A673 (cell line): ENCODE data around the gene BTG1. TPM values are rescaled to one million over a fixed set of nuclear protein-coding genes. Genes with fewer than 3 reads are reported as not detected.

Source experiments
- BruUV-seq: library from RNA; stranded (reverse); fragments of 400-500 nt; replicated peaks from 2 replicates; lab custom pipeline; 2021; lab: Mats Ljungman, UMichigan
- CTCF ChIA-PET: fragments of 300-600 bp; sonication (Branson Sonifier 250); formaldehyde crosslinking; loops from one replicate; lab custom pipeline; 2022; ENCODE audit warnings: antibody characterized with exemption; lab: Charles Lee
- POLR2A ChIA-PET: fragments of 300-600 bp; sonication (Branson Sonifier 250); formaldehyde crosslinking; loops from one replicate; lab custom pipeline; 2022; ENCODE audit warnings: antibody characterized with exemption; ENCODE audit not compliant: low non-redundant PET; lab: Charles Lee
- DNase-seq: peaks from one replicate; pipeline ENCODE4 v3.0.0-alpha.2; 2015; ENCODE audit warnings: low spot score
- H3K27ac ChIP-seq: fragments of 200-600 bp; sonication (generic); 2 replicates; pipeline ENCODE4 v1.5.1; 2016; ENCODE audit warnings: mixed run types, low read depth, mild to moderate bottlenecking, mixed read lengths, antibody characterized with exemption, low read length; ENCODE audit not compliant: poor library complexity, severe bottlenecking
- H3K27me3 ChIP-seq: fragments of 200-600 bp; sonication (generic); replicated peaks from 2 replicates; pipeline ENCODE4 v1.6.1; 2017; ENCODE audit warnings: mixed run types, low read depth, mild to moderate bottlenecking, mixed read lengths, antibody characterized with exemption, low read length; ENCODE audit not compliant: insufficient read depth, poor library complexity
- H3K36me3 ChIP-seq: fragments of 200-600 bp; sonication (generic); 2 replicates; pipeline ENCODE4 v1.6.1; 2016; ENCODE audit warnings: mixed run types, mild to moderate bottlenecking, mixed read lengths, antibody characterized with exemption, low read length; ENCODE audit not compliant: insufficient read depth, poor library complexity, severe bottlenecking
- H3K4me1 ChIP-seq: fragments of 200-600 bp; sonication (generic); 2 replicates; pipeline ENCODE4 v1.6.1; 2017; ENCODE audit warnings: mixed run types, mild to moderate bottlenecking, mixed read lengths, antibody characterized with exemption, low read length; ENCODE audit not compliant: insufficient read depth, poor library complexity, severe bottlenecking
- H3K4me3 ChIP-seq: fragments of 200-600 bp; sonication (generic); 2 replicates; pipeline ENCODE4 v1.5.1; 2016; ENCODE audit warnings: low read depth, mixed run types, mild to moderate bottlenecking, mixed read lengths, low read length; ENCODE audit not compliant: poor library complexity, severe bottlenecking
- H3K9me3 ChIP-seq: fragments of 200-600 bp; sonication (generic); 2 replicates; pipeline ENCODE4 v1.6.1; 2016; ENCODE audit warnings: mixed run types, low read depth, mild to moderate bottlenecking, mixed read lengths, antibody characterized with exemption, low read length; ENCODE audit not compliant: poor library complexity, severe bottlenecking
- CTCF ChIP-seq: fragments of 300-800, 200-600 bp; sonication (generic); conservative IDR thresholded peaks from 2 replicates; pipeline ENCODE4 v1.5.1; 2017; ENCODE audit warnings: low read depth, mild to moderate bottlenecking, antibody characterized with exemption, low read length, moderate library complexity, mixed read lengths
- EZH2 ChIP-seq: fragments of 200-600 bp; sonication (generic); IDR thresholded peaks from 2 replicates; pipeline ENCODE4 v1.6.1; 2017; ENCODE audit warnings: borderline replicate concordance, low read depth, mild to moderate bottlenecking, mixed read lengths, antibody characterized with exemption, low read length; ENCODE audit not compliant: poor library complexity, severe bottlenecking
- intact Hi-C: fragments of 100-400 bp; cut with micrococcal nuclease; formaldehyde crosslinking; loops from one replicate; pipeline ENCODE4 v1.10.0; 2022; ENCODE audit not compliant: unreplicated experiment
- total RNA-seq: library from RNA; stranded (reverse); gene quantifications from 2 replicates; pipeline ENCODE4 v1.2.3, GENCODE V29; 2021

Gene BTG1
- total RNA-seq, 1 experiment from 2014 or later = 18.0 TPM

- POLR2A ChIA-PET = interaction anchor here (0.7 to 1.2 kb wide), 2 partner anchors 19 to 31 kb away, joined by 3 to 5 read pairs; no protein-coding TSS in a partner anchor
- TF ChIP-seq EZH2 (no peak), CTCF (no peak)
- intact Hi-C loops = no loop called here
- Histone ChIP-seq H3K27ac (no peak overlapping the region), H3K36me3 (no peaks in the 10 kb centered on the region), H3K4me1 (no peaks in the 10 kb centered on the region), H3K4me3 (no peak overlapping the region), H3K27me3 (no peaks in the 10 kb centered on the region), H3K9me3 (no peaks in the 10 kb centered on the region)
- no TSS peak for BruUV-seq
- CTCF ChIA-PET = no interaction called here
- no peak for DNase-seq
These were observed 19.1 kb upstream of the BTG1 start for GRCh38 chr12:92164712-92165111.

- no peak for DNase-seq
- H3K4me3 ChIP-seq = no peak overlapping the region
- ChIA-PET POLR2A (no interaction called here), CTCF (no interaction called here)
- no peaks in the 10 kb centered on the region for H3K36me3 ChIP-seq
- no peaks in the 10 kb centered on the region for H3K9me3 ChIP-seq
- intact Hi-C loops = no loop called here
- BruUV-seq = no TSS peak
- H3K27ac ChIP-seq = no peak overlapping the region
- no peaks in the 10 kb centered on the region for H3K27me3 ChIP-seq
- TF ChIP-seq CTCF = no peak
- TF ChIP-seq EZH2 = no peak
- no peaks in the 10 kb centered on the region for H3K4me1 ChIP-seq
These were observed 16.4 kb upstream of the BTG1 start for GRCh38 chr12:92162079-92162478.

GRCh38 chr12:92158796-92159439 lies 13.3 kb upstream of the BTG1 start:
- DNase-seq = no peak
- TF ChIP-seq CTCF = no peak
- TF ChIP-seq EZH2 = no peak
- H3K27me3 ChIP-seq = no peaks in the 10 kb centered on the region
- H3K4me3 ChIP-seq = no peak overlapping the region
- H3K9me3 ChIP-seq = no peaks in the 10 kb centered on the region
- ChIA-PET POLR2A (no interaction called here), CTCF (no interaction called here)
- no peak overlapping the region for H3K27ac ChIP-seq
- no peaks in the 10 kb centered on the region for H3K4me1 ChIP-seq
- intact Hi-C loops = no loop called here
- no TSS peak for BruUV-seq
- H3K36me3 ChIP-seq = no peaks in the 10 kb centered on the region
